GM12872 (cell line): ENCODE results near the gene WDR53.

ENCODE experiments used
- TF ChIP-seq, protein P1 (sequence below): IDR thresholded peaks from 3 replicates; pipeline ENCODE4 v1.5.1; 2011; ENCODE audit warnings: low read depth, mild to moderate bottlenecking, low read length, moderate library complexity; ENCODE audit not compliant: insufficient read depth

The WDR53 gene

DNA sequence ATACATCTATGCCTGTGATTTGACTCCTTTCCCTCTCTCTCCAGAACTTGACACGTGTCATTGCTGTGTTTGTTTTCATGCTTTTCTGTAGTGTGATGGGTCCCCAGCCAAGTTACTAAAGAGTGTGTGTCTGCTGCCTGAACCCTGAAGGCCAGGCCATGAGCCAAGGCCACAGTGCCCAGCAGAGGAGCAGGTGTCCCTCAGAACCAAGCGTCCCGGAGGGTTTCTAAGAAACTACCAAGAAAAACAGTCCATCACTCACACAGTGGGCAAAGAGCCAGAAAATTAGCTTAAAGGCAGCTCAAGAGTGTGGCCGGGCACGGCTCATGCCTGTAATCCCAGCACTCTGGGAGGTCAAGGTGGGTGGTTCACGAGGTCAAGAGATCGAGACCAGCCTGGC, 35.3 kb upstream of the WDR53 start:
- TF ChIP-seq, protein P1, sequence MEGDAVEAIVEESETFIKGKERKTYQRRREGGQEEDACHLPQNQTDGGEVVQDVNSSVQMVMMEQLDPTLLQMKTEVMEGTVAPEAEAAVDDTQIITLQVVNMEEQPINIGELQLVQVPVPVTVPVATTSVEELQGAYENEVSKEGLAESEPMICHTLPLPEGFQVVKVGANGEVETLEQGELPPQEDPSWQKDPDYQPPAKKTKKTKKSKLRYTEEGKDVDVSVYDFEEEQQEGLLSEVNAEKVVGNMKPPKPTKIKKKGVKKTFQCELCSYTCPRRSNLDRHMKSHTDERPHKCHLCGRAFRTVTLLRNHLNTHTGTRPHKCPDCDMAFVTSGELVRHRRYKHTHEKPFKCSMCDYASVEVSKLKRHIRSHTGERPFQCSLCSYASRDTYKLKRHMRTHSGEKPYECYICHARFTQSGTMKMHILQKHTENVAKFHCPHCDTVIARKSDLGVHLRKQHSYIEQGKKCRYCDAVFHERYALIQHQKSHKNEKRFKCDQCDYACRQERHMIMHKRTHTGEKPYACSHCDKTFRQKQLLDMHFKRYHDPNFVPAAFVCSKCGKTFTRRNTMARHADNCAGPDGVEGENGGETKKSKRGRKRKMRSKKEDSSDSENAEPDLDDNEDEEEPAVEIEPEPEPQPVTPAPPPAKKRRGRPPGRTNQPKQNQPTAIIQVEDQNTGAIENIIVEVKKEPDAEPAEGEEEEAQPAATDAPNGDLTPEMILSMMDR: no peak

DNA sequence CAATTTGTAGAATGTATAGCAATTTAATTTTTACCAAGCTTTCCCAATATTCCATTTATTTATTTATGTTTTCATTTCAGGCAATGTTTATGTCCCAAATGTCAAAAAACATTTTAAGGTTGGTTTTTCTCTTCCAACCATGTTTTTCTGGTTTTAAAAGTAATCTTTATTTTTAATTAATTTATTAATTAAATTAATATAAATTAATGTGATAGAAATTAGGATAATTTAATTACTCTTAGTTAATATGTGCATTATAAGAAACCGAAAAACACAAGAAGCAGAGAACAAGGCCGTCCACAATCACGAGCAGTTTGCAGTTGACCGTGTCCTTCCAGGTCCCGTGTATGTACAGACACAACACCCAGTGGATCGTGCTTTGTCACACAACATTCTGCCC, 34.3 kb upstream of the WDR53 start:
- TF ChIP-seq, protein P1: no peak

DNA sequence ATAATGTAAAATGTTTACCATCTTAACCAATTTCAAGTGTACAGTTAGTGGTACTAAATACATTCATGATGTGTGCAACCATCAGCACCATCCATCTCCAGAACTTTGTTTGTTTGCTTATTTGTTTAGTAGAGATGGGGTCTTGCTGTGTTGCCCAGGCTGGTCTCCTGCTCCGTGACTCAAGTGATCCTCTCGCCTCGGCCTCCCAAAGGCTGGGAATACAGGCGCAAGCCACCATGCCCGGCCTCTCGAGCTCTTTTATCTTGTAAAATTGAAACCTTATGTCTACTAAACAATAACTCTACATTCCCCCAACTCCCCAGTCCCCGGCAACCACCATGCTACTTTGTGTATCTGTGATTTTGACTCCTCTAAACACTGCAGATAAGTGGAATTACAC, 32.0 kb upstream of the WDR53 start:
- TF ChIP-seq, protein P1: no peak

DNA sequence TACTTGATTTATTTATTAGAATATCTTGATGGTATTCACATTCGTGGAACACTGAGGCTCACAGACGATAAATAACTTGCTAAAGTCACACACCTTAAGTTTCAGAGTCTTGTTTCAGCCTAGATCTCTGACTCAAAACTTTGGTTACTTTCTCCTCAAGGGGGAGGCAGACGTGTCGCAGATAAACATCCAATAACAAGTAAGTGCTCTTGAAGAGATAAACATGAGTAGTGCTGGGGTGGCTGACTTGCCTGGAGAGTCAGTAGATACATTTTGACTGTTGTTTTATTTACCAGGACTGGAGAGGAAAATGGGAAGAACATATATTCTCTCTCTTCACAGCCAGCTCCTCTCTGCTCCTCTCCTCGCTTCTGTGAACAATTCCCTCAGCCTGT, 31.4 kb upstream of the WDR53 start:
- TF ChIP-seq, protein P1: no peak

DNA sequence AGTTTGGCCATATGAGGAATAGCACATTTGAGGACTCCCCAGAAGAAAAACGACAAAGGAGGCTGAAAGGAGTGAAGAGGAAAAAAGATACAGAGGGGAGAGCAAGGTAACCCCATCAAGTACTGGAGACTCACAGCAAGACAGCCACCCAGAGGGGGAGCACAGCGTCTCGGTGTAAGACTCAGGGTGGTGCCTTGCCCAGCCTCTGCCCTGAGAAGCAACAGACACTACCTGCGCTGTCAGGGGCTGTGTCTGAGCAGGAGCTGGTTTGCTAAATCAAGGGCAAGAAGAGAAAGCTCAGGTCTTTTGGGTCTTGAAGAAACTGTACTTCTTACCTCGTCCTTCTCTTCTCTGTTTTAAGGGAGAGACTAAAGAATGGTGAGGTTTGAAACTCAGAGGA, 28.0 kb upstream of the WDR53 start:
- TF ChIP-seq, protein P1: no peak

DNA sequence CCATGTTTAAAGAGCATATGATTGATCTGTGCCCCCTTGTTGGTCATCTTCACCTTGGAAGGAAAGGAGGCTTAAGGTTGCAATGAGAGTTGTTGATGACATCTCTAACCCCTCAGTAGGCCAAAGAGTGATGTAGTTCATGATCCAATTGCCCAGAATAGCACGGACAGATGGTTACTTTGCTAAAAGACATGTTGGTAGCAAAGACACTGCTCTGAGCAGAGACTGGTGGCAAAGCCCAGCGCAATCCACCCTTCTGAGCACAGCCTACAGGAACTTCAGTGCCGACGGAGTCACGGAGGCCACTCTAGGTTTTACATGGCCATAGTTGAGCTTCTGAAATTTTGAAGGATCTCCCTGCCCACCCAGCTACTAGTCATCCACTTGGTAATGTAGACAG, 21.9 kb upstream of the WDR53 start:
- TF ChIP-seq, protein P1: no peak

DNA sequence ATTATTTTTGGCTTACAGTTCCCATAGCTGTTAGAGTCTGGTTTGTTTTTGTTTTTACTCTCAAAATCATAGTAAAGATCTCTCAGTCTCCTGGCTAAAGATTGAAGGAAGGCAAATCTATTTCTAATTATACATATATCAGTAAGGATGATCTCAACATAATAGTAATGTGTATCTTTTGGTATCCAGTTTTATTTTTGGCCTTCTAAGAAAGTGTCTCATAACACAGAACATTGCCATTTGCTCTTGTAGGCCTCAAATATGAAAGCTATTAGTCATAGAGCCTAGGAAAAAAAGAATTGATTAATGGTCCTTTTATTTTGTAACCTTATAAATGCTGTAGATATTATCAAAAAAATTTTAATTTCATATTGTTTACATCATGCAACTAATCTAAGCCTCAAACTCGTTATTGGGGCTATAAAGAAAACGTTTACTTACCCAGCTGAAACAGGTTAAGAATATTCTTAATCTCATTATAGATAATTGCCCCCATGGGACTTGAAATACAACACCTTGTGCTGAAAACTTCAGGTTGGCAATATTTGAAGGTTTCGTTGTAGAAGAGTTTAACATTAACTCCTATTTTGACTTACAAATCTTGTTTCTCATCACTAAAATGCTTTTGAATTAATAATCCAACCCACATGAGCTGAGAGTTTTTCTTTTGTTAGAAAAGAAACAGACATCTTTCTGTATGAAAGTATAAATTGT, 16.8 kb upstream of the WDR53 start:
- TF ChIP-seq, protein P1: no peak
